Measurements from ENCODE around the gene XKR3.

DNA sequence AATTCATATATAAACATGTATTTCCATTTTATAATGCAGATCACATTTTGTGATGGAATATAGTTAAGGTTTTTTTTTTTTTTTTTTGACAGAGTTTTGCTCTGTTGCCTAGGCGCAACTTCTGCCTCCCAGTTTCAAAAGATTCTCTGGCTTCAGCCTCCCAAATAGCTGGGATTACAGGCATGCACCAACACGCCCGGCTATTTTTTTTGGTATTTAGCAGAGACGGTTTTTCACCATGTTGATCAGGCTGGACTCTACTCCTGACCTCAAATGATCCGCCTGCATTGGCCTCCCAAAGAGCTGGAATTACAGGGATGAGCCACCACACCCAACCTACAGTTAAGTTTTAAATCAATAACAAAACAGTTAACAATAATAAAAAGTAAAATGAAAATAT, 18.8 kb downstream of the XKR3 start:
- no peak for TF ChIP-seq CTCF (IDR thresholded peaks at IDR 0.05; ENCODE audit: low read depth, low read length)
- no peak for TF ChIP-seq POLR2A (IDR thresholded peaks at IDR 0.05; ENCODE audit: extremely low read depth, insufficient read length)
- TF ChIP-seq, protein P1, sequence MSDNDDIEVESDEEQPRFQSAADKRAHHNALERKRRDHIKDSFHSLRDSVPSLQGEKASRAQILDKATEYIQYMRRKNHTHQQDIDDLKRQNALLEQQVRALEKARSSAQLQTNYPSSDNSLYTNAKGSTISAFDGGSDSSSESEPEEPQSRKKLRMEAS (IDR thresholded peaks at IDR 0.05; ENCODE audit: low read depth, low read length): no peak
- TF ChIP-seq MYC (IDR thresholded peaks at IDR 0.05; ENCODE audit: low read depth, low read length): no peak
